Cardiac muscle cell (in vitro differentiated cells and primary cell): ENCODE results near the gene ATP6V0D1. TPM values are rescaled to one million over a fixed set of nuclear protein-coding genes. Genes with fewer than 3 reads are reported as not detected.

ENCODE experiments used
- DNase-seq, 2 donors: peaks; one replicate each; pipeline versions ENCODE4 v3.0.0 to v3.0.0-alpha.2; 2010 to 2017; ENCODE audit warnings: low read depth in 1 of 2, low spot score in 1 of 2
- H3K27ac ChIP-seq: fragments of 200-600 bp; sonication (generic); 2 replicates; pipeline ENCODE4 v1.5.1; 2016
- H3K27me3 ChIP-seq: fragments of 200-600 bp; sonication (generic); 2 replicates; pipeline ENCODE4 v1.6.0; 2016; ENCODE audit warnings: control low read depth
- H3K36me3 ChIP-seq: fragments of 200-600 bp; sonication (generic); 2 replicates; pipeline ENCODE4 v1.5.1; 2016; ENCODE audit warnings: control low read depth
- H3K4me1 ChIP-seq: fragments of 200-600 bp; sonication (generic); 2 replicates; pipeline ENCODE4 v1.8.1; 2017; ENCODE audit warnings: low read depth, mild to moderate bottlenecking, mixed run types
- H3K4me3 ChIP-seq: fragments of 200-600 bp; sonication (generic); 2 replicates; pipeline ENCODE4 v1.5.1; 2016; ENCODE audit warnings: mild to moderate bottlenecking
- H3K9me3 ChIP-seq: fragments of 200-600 bp; sonication (generic); 2 replicates; pipeline ENCODE4 v1.5.1; 2017; ENCODE audit warnings: low read depth, mild to moderate bottlenecking, control low read depth
- CTCF ChIP-seq: IDR thresholded peaks from 2 replicates; pipeline ENCODE4 v1.5.1; 2012; ENCODE audit warnings: low read depth, mild to moderate bottlenecking, low read length
- polyA plus RNA-seq: library from polyadenylated mRNA; unstranded; fragments of >200 nt; fragmentation: Nextera tagmentation; extraction: Ambion mirVana; gene quantifications from 2 replicates; pipeline ENCODE4 v1.2.1, GENCODE V29; 2016
- total RNA-seq: library from RNA; depleted of rRNA; stranded (reverse); fragments of >200 nt; gene quantifications from 2 replicates; pipeline ENCODE4 v1.2.3, GENCODE V29; 2016

Gene ATP6V0D1
- total and polyA plus RNA-seq, 2 experiments from 2014 or later = 74.5 to 203 TPM

- no peak for DNase-seq
- Histone ChIP-seq H3K9me3 (no peaks in the 10 kb centered on the region), H3K4me3 (no peak overlapping the region), H3K4me1 (no peaks in the 10 kb centered on the region), H3K36me3 (no peaks in the 10 kb centered on the region), H3K27ac (no peak overlapping the region), H3K27me3 (no peaks in the 10 kb centered on the region)
- TF ChIP-seq CTCF = no peak
These were observed 69.6 kb downstream of the ATP6V0D1 start for GRCh38 chr16:67411339-67411738.

- H3K27me3 ChIP-seq = no peaks in the 10 kb centered on the region
These were observed 71.3 kb downstream of the ATP6V0D1 start for GRCh38 chr16:67409631-67410030.

GRCh38 chr16:67407788-67408452 lies 73.0 kb downstream of the ATP6V0D1 start:
- Histone ChIP-seq H3K27ac (no peak overlapping the region), H3K27me3 (no peaks in the 10 kb centered on the region), H3K9me3 (no peaks in the 10 kb centered on the region), H3K36me3 (no peaks in the 10 kb centered on the region), H3K4me3 (no peak overlapping the region), H3K4me1 (no peaks in the 10 kb centered on the region)
- DNase-seq = no peak
- no peak for TF ChIP-seq CTCF

More at GRCh38 chr16:67409631-67410030, 71.3 kb downstream of the ATP6V0D1 start:
- H3K4me1 ChIP-seq = no peaks in the 10 kb centered on the region
- TF ChIP-seq CTCF = no peak
- H3K4me3 ChIP-seq = no peak overlapping the region
- no peaks in the 10 kb centered on the region for H3K36me3 ChIP-seq
- no peak for DNase-seq
- no peak overlapping the region for H3K27ac ChIP-seq
- H3K9me3 ChIP-seq = no peaks in the 10 kb centered on the region

GRCh38 chr16:67407176-67407787 lies 73.7 kb downstream of the ATP6V0D1 start:
- no peak overlapping the region for H3K4me3 ChIP-seq
- no peaks in the 10 kb centered on the region for H3K27me3 ChIP-seq
- no peaks in the 10 kb centered on the region for H3K9me3 ChIP-seq
- no peaks in the 10 kb centered on the region for H3K4me1 ChIP-seq
- no peaks in the 10 kb centered on the region for H3K36me3 ChIP-seq
- no peak for TF ChIP-seq CTCF
- DNase-seq = no peak
- H3K27ac ChIP-seq = no peak overlapping the region

- no peak overlapping the region for H3K27ac ChIP-seq
- no peaks in the 10 kb centered on the region for H3K4me1 ChIP-seq
- peak in 1 of 2 donors; percentile 60 for DNase-seq
- no peak overlapping the region for H3K4me3 ChIP-seq
- no peaks in the 10 kb centered on the region for H3K36me3 ChIP-seq
- TF ChIP-seq CTCF = no peak
- no peaks in the 10 kb centered on the region for H3K9me3 ChIP-seq
- no peaks in the 10 kb centered on the region for H3K27me3 ChIP-seq
These were observed 74.6 kb downstream of the ATP6V0D1 start for GRCh38 chr16:67406111-67406971.
